ENCODE results near the gene PLXNA4.

GRCh38 chr7:132321387-132321786 is 254.9 kb downstream of the PLXNA4 start:
- TF ChIP-seq, protein P1, sequence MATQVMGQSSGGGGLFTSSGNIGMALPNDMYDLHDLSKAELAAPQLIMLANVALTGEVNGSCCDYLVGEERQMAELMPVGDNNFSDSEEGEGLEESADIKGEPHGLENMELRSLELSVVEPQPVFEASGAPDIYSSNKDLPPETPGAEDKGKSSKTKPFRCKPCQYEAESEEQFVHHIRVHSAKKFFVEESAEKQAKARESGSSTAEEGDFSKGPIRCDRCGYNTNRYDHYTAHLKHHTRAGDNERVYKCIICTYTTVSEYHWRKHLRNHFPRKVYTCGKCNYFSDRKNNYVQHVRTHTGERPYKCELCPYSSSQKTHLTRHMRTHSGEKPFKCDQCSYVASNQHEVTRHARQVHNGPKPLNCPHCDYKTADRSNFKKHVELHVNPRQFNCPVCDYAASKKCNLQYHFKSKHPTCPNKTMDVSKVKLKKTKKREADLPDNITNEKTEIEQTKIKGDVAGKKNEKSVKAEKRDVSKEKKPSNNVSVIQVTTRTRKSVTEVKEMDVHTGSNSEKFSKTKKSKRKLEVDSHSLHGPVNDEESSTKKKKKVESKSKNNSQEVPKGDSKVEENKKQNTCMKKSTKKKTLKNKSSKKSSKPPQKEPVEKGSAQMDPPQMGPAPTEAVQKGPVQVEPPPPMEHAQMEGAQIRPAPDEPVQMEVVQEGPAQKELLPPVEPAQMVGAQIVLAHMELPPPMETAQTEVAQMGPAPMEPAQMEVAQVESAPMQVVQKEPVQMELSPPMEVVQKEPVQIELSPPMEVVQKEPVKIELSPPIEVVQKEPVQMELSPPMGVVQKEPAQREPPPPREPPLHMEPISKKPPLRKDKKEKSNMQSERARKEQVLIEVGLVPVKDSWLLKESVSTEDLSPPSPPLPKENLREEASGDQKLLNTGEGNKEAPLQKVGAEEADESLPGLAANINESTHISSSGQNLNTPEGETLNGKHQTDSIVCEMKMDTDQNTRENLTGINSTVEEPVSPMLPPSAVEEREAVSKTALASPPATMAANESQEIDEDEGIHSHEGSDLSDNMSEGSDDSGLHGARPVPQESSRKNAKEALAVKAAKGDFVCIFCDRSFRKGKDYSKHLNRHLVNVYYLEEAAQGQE (IDR thresholded peaks at IDR 0.05) = no peak
- no peak for TF ChIP-seq GABPA (IDR thresholded peaks at IDR 0.05 in 1 of 2, conservative IDR thresholded peaks at IDR 0.05 in 1 of 2)
- TF ChIP-seq, protein P2, sequence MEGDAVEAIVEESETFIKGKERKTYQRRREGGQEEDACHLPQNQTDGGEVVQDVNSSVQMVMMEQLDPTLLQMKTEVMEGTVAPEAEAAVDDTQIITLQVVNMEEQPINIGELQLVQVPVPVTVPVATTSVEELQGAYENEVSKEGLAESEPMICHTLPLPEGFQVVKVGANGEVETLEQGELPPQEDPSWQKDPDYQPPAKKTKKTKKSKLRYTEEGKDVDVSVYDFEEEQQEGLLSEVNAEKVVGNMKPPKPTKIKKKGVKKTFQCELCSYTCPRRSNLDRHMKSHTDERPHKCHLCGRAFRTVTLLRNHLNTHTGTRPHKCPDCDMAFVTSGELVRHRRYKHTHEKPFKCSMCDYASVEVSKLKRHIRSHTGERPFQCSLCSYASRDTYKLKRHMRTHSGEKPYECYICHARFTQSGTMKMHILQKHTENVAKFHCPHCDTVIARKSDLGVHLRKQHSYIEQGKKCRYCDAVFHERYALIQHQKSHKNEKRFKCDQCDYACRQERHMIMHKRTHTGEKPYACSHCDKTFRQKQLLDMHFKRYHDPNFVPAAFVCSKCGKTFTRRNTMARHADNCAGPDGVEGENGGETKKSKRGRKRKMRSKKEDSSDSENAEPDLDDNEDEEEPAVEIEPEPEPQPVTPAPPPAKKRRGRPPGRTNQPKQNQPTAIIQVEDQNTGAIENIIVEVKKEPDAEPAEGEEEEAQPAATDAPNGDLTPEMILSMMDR (IDR thresholded peaks at IDR 0.05; ENCODE audit: low read depth, low read length, missing input control) = no peak
- TF ChIP-seq YY1 (IDR thresholded peaks at IDR 0.05) = no peak
- no peak for TF ChIP-seq MAX (IDR thresholded peaks at IDR 0.05)
- TF ChIP-seq EGR1 (IDR thresholded peaks at IDR 0.05; ENCODE audit: low read depth in 2 of 2) = no peak
- TF ChIP-seq TAF1 (conservative IDR thresholded peaks at IDR 0.05) = no peak
- TF ChIP-seq, protein P3, sequence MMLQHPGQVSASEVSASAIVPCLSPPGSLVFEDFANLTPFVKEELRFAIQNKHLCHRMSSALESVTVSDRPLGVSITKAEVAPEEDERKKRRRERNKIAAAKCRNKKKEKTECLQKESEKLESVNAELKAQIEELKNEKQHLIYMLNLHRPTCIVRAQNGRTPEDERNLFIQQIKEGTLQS (IDR thresholded peaks at IDR 0.05) = no peak
- TF ChIP-seq HNF4G (IDR thresholded peaks at IDR 0.05) = no peak
- TF ChIP-seq RAD21 (IDR thresholded peaks at IDR 0.05) = no peak
- TF ChIP-seq, protein P4, sequence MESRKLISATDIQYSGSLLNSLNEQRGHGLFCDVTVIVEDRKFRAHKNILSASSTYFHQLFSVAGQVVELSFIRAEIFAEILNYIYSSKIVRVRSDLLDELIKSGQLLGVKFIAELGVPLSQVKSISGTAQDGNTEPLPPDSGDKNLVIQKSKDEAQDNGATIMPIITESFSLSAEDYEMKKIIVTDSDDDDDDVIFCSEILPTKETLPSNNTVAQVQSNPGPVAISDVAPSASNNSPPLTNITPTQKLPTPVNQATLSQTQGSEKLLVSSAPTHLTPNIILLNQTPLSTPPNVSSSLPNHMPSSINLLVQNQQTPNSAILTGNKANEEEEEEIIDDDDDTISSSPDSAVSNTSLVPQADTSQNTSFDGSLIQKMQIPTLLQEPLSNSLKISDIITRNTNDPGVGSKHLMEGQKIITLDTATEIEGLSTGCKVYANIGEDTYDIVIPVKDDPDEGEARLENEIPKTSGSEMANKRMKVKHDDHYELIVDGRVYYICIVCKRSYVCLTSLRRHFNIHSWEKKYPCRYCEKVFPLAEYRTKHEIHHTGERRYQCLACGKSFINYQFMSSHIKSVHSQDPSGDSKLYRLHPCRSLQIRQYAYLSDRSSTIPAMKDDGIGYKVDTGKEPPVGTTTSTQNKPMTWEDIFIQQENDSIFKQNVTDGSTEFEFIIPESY (IDR thresholded peaks at IDR 0.05) = no peak
- TF ChIP-seq JUND (IDR thresholded peaks at IDR 0.05) = no peak
